Keratinocyte (primary cell): Measurements from ENCODE around the gene PJA2. TPM values are rescaled to one million over a fixed set of nuclear protein-coding genes. Genes with fewer than 3 reads are reported as not detected.

Experiments
- DNase-seq: peaks from one replicate; pipeline ENCODE4 v3.0.0-alpha.2; 2011; ENCODE audit warnings: low read depth, missing footprints, low spot score
- FAIRE-seq: peaks from 2 replicates; lab custom pipeline; 2011; peaks lifted over from hg19 to GRCh38; lab: Jason Lieb, UNC
- H2AFZ ChIP-seq: 2 replicates; pipeline ENCODE4 v1.6.0; 2012; ENCODE audit warnings: low read length, control low read depth, inconsistent platforms; ENCODE audit not compliant: control insufficient read depth
- H3K27ac ChIP-seq: 2 replicates; pipeline ENCODE4 v1.5.1; 2011; ENCODE audit warnings: low read length; ENCODE audit not compliant: control insufficient read depth, insufficient read depth
- H3K27me3 ChIP-seq: 3 replicates; pipeline ENCODE4 v1.6.0; 2011; ENCODE audit warnings: low read length; ENCODE audit not compliant: control insufficient read depth, insufficient read depth; ENCODE audit errors: extremely low read depth
- H3K36me3 ChIP-seq, 2 experiments: 2 replicates in 1 of 2; 3 replicates in 1 of 2; pipeline ENCODE4 v1.5.1; 2011; ENCODE audit warnings: low read length in 2 of 2, mild to moderate bottlenecking in 1 of 2; ENCODE audit not compliant: control insufficient read depth in 2 of 2, insufficient read depth in 2 of 2; ENCODE audit errors: extremely low read depth in 1 of 2
- H3K4me1 ChIP-seq: 3 replicates; pipeline ENCODE4 v1.5.1; 2011; ENCODE audit warnings: low read length; ENCODE audit not compliant: control insufficient read depth, insufficient read depth; ENCODE audit errors: extremely low read depth
- H3K4me2 ChIP-seq: 3 replicates; pipeline ENCODE4 v1.6.0; 2011; ENCODE audit warnings: low read depth, low read length; ENCODE audit not compliant: control insufficient read depth, insufficient read depth; ENCODE audit errors: extremely low read depth
- H3K4me3 ChIP-seq, 3 experiments: fragments of 200-600 bp in 1 of 3; sonication (generic) in 1 of 3; 2 replicates in 2 of 3; 3 replicates in 1 of 3; pipeline ENCODE4 v1.5.1; 2011 to 2016; ENCODE audit warnings: low read length in 3 of 3, mild to moderate bottlenecking in 3 of 3, control low read depth in 2 of 3, inconsistent platforms in 1 of 3, low read depth in 1 of 3, mixed read lengths in 1 of 3, mixed run types in 1 of 3, moderate library complexity in 1 of 3; ENCODE audit not compliant: control insufficient read depth in 2 of 3, insufficient read depth in 2 of 3; ENCODE audit errors: extremely low read depth in 1 of 3
- H3K79me2 ChIP-seq: 2 replicates; pipeline ENCODE4 v1.6.0; 2012; ENCODE audit warnings: low read length; ENCODE audit not compliant: control insufficient read depth, insufficient read depth
- H3K9ac ChIP-seq: 3 replicates; pipeline ENCODE4 v1.6.0; 2011; ENCODE audit warnings: low read length; ENCODE audit not compliant: control insufficient read depth, insufficient read depth; ENCODE audit errors: extremely low read depth
- H3K9me1 ChIP-seq: 3 replicates; pipeline ENCODE4 v1.6.0; 2011; ENCODE audit warnings: low read length; ENCODE audit not compliant: control insufficient read depth, insufficient read depth; ENCODE audit errors: extremely low read depth
- H3K9me3 ChIP-seq: 2 replicates; pipeline ENCODE4 v1.5.1; 2012; ENCODE audit warnings: low read depth, low read length; ENCODE audit not compliant: control insufficient read depth
- H4K20me1 ChIP-seq: 3 replicates; pipeline ENCODE4 v1.6.0; 2011; ENCODE audit warnings: low read length; ENCODE audit not compliant: control insufficient read depth, insufficient read depth; ENCODE audit errors: extremely low read depth
- CTCF ChIP-seq, 3 experiments: IDR thresholded peaks in 1 of 3; conservative IDR thresholded peaks in 1 of 3; optimal IDR thresholded peaks in 1 of 3; 2 replicates in 2 of 3; 3 replicates in 1 of 3; pipeline versions ENCODE3 to v1.5.1; 2011; ENCODE audit warnings: low read length in 3 of 3, mild to moderate bottlenecking in 3 of 3, moderate library complexity in 2 of 3, control low read depth in 1 of 3, inconsistent platforms in 1 of 3; ENCODE audit not compliant: insufficient read depth in 2 of 3; ENCODE audit errors: extremely low read depth in 1 of 3
- EZH2 ChIP-seq: IDR thresholded peaks from one replicate; pipeline ENCODE4 v1.6.1; 2012; ENCODE audit warnings: inconsistent platforms, mild to moderate bottlenecking, low read length, moderate library complexity
- dilution Hi-C: fragments of 300-500 bp; cut with MboI; formaldehyde crosslinking; loops from one replicate; pipeline ENCODE4 v1.7.0; 2020; ENCODE audit warnings: low sequenced_read_pairs; ENCODE audit not compliant: extremely low pct_ligation_motif_present
- polyA plus RNA-seq, 5 experiments: library from polyadenylated mRNA; depleted of rRNA in 3 of 5; stranded (reverse) in 3 of 5; stranded (forward) in 1 of 5; unstranded in 1 of 5; fragments of >200 nt; gene quantifications; 1 replicate in 1 of 5; 2 replicates in 3 of 5; 3 replicates in 1 of 5; pipeline versions ENCODE4 v1.2.1 to v1.2.3, GENCODE V29; 2011 to 2012; ENCODE audit warnings: missing spikeins in 2 of 5, low read depth in 1 of 5, low replicate concordance in 1 of 5

Gene PJA2
- polyA plus RNA-seq, 1 donor (not counting 4 experiments of a cell fraction or from before 2014, with no cell fraction given) = 49.3 TPM

GRCh38 chr5:109324351-109324750 lies 85.4 kb downstream of the PJA2 start:
- Histone ChIP-seq H3K27me3 (no peaks in the 10 kb centered on the region), H3K9ac (no peak overlapping the region), H4K20me1 (no peaks in the 10 kb centered on the region), H2AFZ (no peak overlapping the region), H3K4me1 (peaks cover 7% of the 10 kb centered on the region), H3K79me2 (no peaks in the 10 kb centered on the region), H3K4me2 (no peak overlapping the region), H3K9me3 (no peaks in the 10 kb centered on the region), H3K36me3 (no peaks in the 10 kb centered on the region), H3K27ac (no peak overlapping the region), H3K4me3 (no peak overlapping the region), H3K9me1 (no peaks in the 10 kb centered on the region)
- DNase-seq (no peak), FAIRE-seq (no peak)
- dilution Hi-C loops = loop anchor here (25.0 kb wide), 1 partner anchor 112 kb away; no protein-coding TSS in a partner anchor
- TF ChIP-seq CTCF (optimal IDR thresholded peaks at IDR 0.05 in 1 of 3, IDR thresholded peaks at IDR 0.05 in 1 of 3, conservative IDR thresholded peaks at IDR 0.05 in 1 of 3; ENCODE audit: extremely low read depth in 1 of 3, insufficient read depth in 2 of 3, low read length in 3 of 3) (no peak), EZH2 (no peak)

GRCh38 chr5:109322694-109323093 lies 87.1 kb downstream of the PJA2 start:
- Histone ChIP-seq H3K4me2 (no peak overlapping the region), H3K27me3 (no peaks in the 10 kb centered on the region), H4K20me1 (no peaks in the 10 kb centered on the region), H2AFZ (no peak overlapping the region), H3K36me3 (no peaks in the 10 kb centered on the region), H3K4me3 (no peak overlapping the region), H3K79me2 (no peaks in the 10 kb centered on the region), H3K4me1 (no peaks in the 10 kb centered on the region), H3K27ac (no peak overlapping the region), H3K9ac (no peak overlapping the region), H3K9me3 (no peaks in the 10 kb centered on the region), H3K9me1 (no peaks in the 10 kb centered on the region)
- TF ChIP-seq CTCF (optimal IDR thresholded peaks at IDR 0.05 in 1 of 3, IDR thresholded peaks at IDR 0.05 in 1 of 3, conservative IDR thresholded peaks at IDR 0.05 in 1 of 3; ENCODE audit: extremely low read depth in 1 of 3, insufficient read depth in 2 of 3, low read length in 3 of 3) (no peak), EZH2 (no peak)
- FAIRE-seq (no peak), DNase-seq (no peak)
- dilution Hi-C loops = loop anchor here (25.0 kb wide), 1 partner anchor 110 kb away; no protein-coding TSS in a partner anchor
